ENCODE data around the gene GJA4. TPM values are rescaled to one million over a fixed set of nuclear protein-coding genes. Genes with fewer than 3 reads are reported as not detected.

GJA4 gene
- total and polyA plus RNA-seq, 7 experiments from 2014 or later = not detected

- POLR2A ChIA-PET = no interaction called here
- no peak for DNase-seq
- H3K27ac ChIP-seq (ENCODE audit: low read depth, low read length) = no peak overlapping the region
- H3K4me3 ChIP-seq (ENCODE audit: low read length) = no peak overlapping the region
- Mint-ChIP-seq H3K4me1 (peaks cover 0 to 5% (median 0%) of the 10 kb centered on the region in 7 donors), H3K27ac (no peak overlapping the region), H3K9me3 (peaks cover 0 to 5% (median 0%) of the 10 kb centered on the region in 11 donors), H3K27me3 (no peaks in the 10 kb centered on the region), H3K4me3 (no peak overlapping the region), H3K36me3 (peaks cover 0 to 9% (median 0%) of the 10 kb centered on the region in 5 donors)
- CTCF ChIA-PET = no interaction called here
- intact Hi-C loops (cut with micrococcal nuclease) = no loop called here
- no peaks in the 10 kb centered on the region for H3K27me3 ChIP-seq (ENCODE audit: control insufficient read depth in 2 of 2, insufficient read depth in 2 of 2, low read length in 2 of 2)
- no peaks in the 10 kb centered on the region for H3K4me1 ChIP-seq (ENCODE audit: control insufficient read depth in 2 of 2, insufficient read depth in 2 of 2, low read length in 2 of 2)
- no peaks in the 10 kb centered on the region for H3K36me3 ChIP-seq (ENCODE audit: control insufficient read depth in 2 of 3, insufficient read depth in 3 of 3, low read length in 3 of 3)
- no peaks in the 10 kb centered on the region for H3K9me3 ChIP-seq (ENCODE audit: control insufficient read depth in 2 of 3, low read length in 3 of 3)
- ATAC-seq = no peak
Observed at GRCh38 chr1:34827341-34827941, 34.6 kb downstream of the GJA4 start.

GRCh38 chr1:34828611-34829010 lies 35.8 kb downstream of the GJA4 start:
- DNase-seq = no peak
- ChIA-PET POLR2A (no interaction called here), CTCF (no interaction called here)
- Mint-ChIP-seq H3K9me3 (peaks cover 0 to 5% (median 0%) of the 10 kb centered on the region in 11 donors), H3K4me3 (no peak overlapping the region), H3K27me3 (no peaks in the 10 kb centered on the region), H3K4me1 (peaks cover 0 to 5% (median 0%) of the 10 kb centered on the region in 7 donors), H3K27ac (peak overlapping the region in 1 of 9 donors; percentile 8), H3K36me3 (peaks cover 0 to 11% (median 0%) of the 10 kb centered on the region in 5 donors)
- Histone ChIP-seq H3K27ac (ENCODE audit: low read depth, low read length) (no peak overlapping the region), H3K4me1 (ENCODE audit: control insufficient read depth in 2 of 2, insufficient read depth in 2 of 2, low read length in 2 of 2) (no peaks in the 10 kb centered on the region), H3K36me3 (ENCODE audit: control insufficient read depth in 2 of 3, insufficient read depth in 3 of 3, low read length in 3 of 3) (no peaks in the 10 kb centered on the region), H3K27me3 (ENCODE audit: control insufficient read depth in 2 of 2, insufficient read depth in 2 of 2, low read length in 2 of 2) (no peaks in the 10 kb centered on the region), H3K9me3 (ENCODE audit: control insufficient read depth in 2 of 3, low read length in 3 of 3) (no peaks in the 10 kb centered on the region), H3K4me3 (ENCODE audit: low read length) (no peak overlapping the region)
- intact Hi-C loops (cut with micrococcal nuclease) = no loop called here
- no peak for ATAC-seq

GRCh38 chr1:34829250-34829649 lies 36.5 kb downstream of the GJA4 start:
- H3K4me3 ChIP-seq (ENCODE audit: low read length) = no peak overlapping the region
- no peaks in the 10 kb centered on the region for H3K4me1 ChIP-seq (ENCODE audit: control insufficient read depth in 2 of 2, insufficient read depth in 2 of 2, low read length in 2 of 2)
- Mint-ChIP-seq H3K4me1 (peaks cover 0 to 5% (median 0%) of the 10 kb centered on the region in 7 donors), H3K27ac (no peak overlapping the region), H3K36me3 (peaks cover 0 to 11% (median 0%) of the 10 kb centered on the region in 5 donors), H3K4me3 (no peak overlapping the region), H3K9me3 (peaks cover 0 to under 1% (median 0%) of the 10 kb centered on the region in 11 donors), H3K27me3 (no peaks in the 10 kb centered on the region)
- DNase-seq (no peak), ATAC-seq (no peak)
- no peaks in the 10 kb centered on the region for H3K27me3 ChIP-seq (ENCODE audit: control insufficient read depth in 2 of 2, insufficient read depth in 2 of 2, low read length in 2 of 2)
- H3K9me3 ChIP-seq (ENCODE audit: control insufficient read depth in 2 of 3, low read length in 3 of 3) = no peaks in the 10 kb centered on the region
- ChIA-PET CTCF (no interaction called here), POLR2A (no interaction called here)
- H3K36me3 ChIP-seq (ENCODE audit: control insufficient read depth in 2 of 3, insufficient read depth in 3 of 3, low read length in 3 of 3) = no peaks in the 10 kb centered on the region
- H3K27ac ChIP-seq (ENCODE audit: low read depth, low read length) = no peak overlapping the region
- intact Hi-C loops (cut with micrococcal nuclease) = no loop called here

GRCh38 chr1:34831721-34832246 lies 39.0 kb downstream of the GJA4 start:
- Mint-ChIP-seq H3K36me3 (peaks cover 0 to 16% (median 4%) of the 10 kb centered on the region in 5 donors), H3K27me3 (no peaks in the 10 kb centered on the region), H3K4me1 (peaks cover 0 to 5% (median 0%) of the 10 kb centered on the region in 7 donors), H3K4me3 (no peak overlapping the region), H3K9me3 (no peaks in the 10 kb centered on the region), H3K27ac (no peak overlapping the region)
- no peaks in the 10 kb centered on the region for H3K27me3 ChIP-seq (ENCODE audit: control insufficient read depth in 2 of 2, insufficient read depth in 2 of 2, low read length in 2 of 2)
- ChIA-PET POLR2A (no interaction called here), CTCF (no interaction called here)
- H3K4me3 ChIP-seq (ENCODE audit: low read length) = no peak overlapping the region
- intact Hi-C loops (cut with micrococcal nuclease) = no loop called here
- H3K4me1 ChIP-seq (ENCODE audit: control insufficient read depth in 2 of 2, insufficient read depth in 2 of 2, low read length in 2 of 2) = no peaks in the 10 kb centered on the region
- no peaks in the 10 kb centered on the region for H3K9me3 ChIP-seq (ENCODE audit: control insufficient read depth in 2 of 3, low read length in 3 of 3)
- ATAC-seq = no peak
- H3K27ac ChIP-seq (ENCODE audit: low read depth, low read length) = no peak overlapping the region
- no peak for DNase-seq
- no peaks in the 10 kb centered on the region for H3K36me3 ChIP-seq (ENCODE audit: control insufficient read depth in 2 of 3, insufficient read depth in 3 of 3, low read length in 3 of 3)

- no peaks in the 10 kb centered on the region for H3K27me3 Mint-ChIP-seq
- ChIA-PET POLR2A (no interaction called here), CTCF (no interaction called here)
- H3K4me3 ChIP-seq (ENCODE audit: low read length) = no peak overlapping the region
- peaks cover 0 to 10% (median 0%) of the 10 kb centered on the region in 7 donors for H3K4me1 Mint-ChIP-seq
- H3K4me3 Mint-ChIP-seq = no peak overlapping the region
- H3K9me3 ChIP-seq (ENCODE audit: control insufficient read depth in 2 of 3, low read length in 3 of 3) = no peaks in the 10 kb centered on the region
- DNase-seq (no peak), ATAC-seq (no peak)
- H3K27me3 ChIP-seq (ENCODE audit: control insufficient read depth in 2 of 2, insufficient read depth in 2 of 2, low read length in 2 of 2) = no peaks in the 10 kb centered on the region
- H3K36me3 Mint-ChIP-seq = peaks cover 0 to 21% (median 4%) of the 10 kb centered on the region in 5 donors
- H3K27ac ChIP-seq (ENCODE audit: low read depth, low read length) = no peak overlapping the region
- no peaks in the 10 kb centered on the region for H3K36me3 ChIP-seq (ENCODE audit: control insufficient read depth in 2 of 3, insufficient read depth in 3 of 3, low read length in 3 of 3)
- no peaks in the 10 kb centered on the region for H3K9me3 Mint-ChIP-seq
- H3K27ac Mint-ChIP-seq = peak overlapping the region in 1 of 9 donors; percentile 25
- intact Hi-C loops (cut with micrococcal nuclease) = no loop called here
- no peaks in the 10 kb centered on the region for H3K4me1 ChIP-seq (ENCODE audit: control insufficient read depth in 2 of 2, insufficient read depth in 2 of 2, low read length in 2 of 2)
Observed at GRCh38 chr1:34833711-34834110, 40.9 kb downstream of the GJA4 start.

- DNase-seq = no peak
- no peaks in the 10 kb centered on the region for H3K4me1 ChIP-seq (ENCODE audit: control insufficient read depth in 2 of 2, insufficient read depth in 2 of 2, low read length in 2 of 2)
- POLR2A ChIA-PET = no interaction called here
- Mint-ChIP-seq H3K4me1 (peaks cover 3 to 12% (median 8%) of the 10 kb centered on the region in 7 donors), H3K36me3 (peaks cover 0 to 16% (median 4%) of the 10 kb centered on the region in 5 donors), H3K27ac (no peak overlapping the region), H3K27me3 (no peaks in the 10 kb centered on the region), H3K9me3 (no peaks in the 10 kb centered on the region), H3K4me3 (no peak overlapping the region)
- intact Hi-C loops (cut with micrococcal nuclease) = no loop called here
- no peaks in the 10 kb centered on the region for H3K9me3 ChIP-seq (ENCODE audit: control insufficient read depth in 2 of 3, low read length in 3 of 3)
- no peaks in the 10 kb centered on the region for H3K27me3 ChIP-seq (ENCODE audit: control insufficient read depth in 2 of 2, insufficient read depth in 2 of 2, low read length in 2 of 2)
- no peak overlapping the region for H3K4me3 ChIP-seq (ENCODE audit: low read length)
- H3K27ac ChIP-seq (ENCODE audit: low read depth, low read length) = no peak overlapping the region
- CTCF ChIA-PET = no interaction called here
- H3K36me3 ChIP-seq (ENCODE audit: control insufficient read depth in 2 of 3, insufficient read depth in 3 of 3, low read length in 3 of 3) = no peaks in the 10 kb centered on the region
- ATAC-seq = no peak
Observed at GRCh38 chr1:34839526-34840305, 46.9 kb downstream of the GJA4 start.
